Adrenal gland (tissue), 12 donors: ENCODE measurements around the gene ITPKB. TPM values are rescaled to one million over a fixed set of nuclear protein-coding genes. Genes with fewer than 3 reads are reported as not detected.
A peak's percentile ranks its signal among the peaks of the same experiment; 100 is the strongest.

Experiments
- DNase-seq, 7 donors: peaks; one replicate each; pipeline ENCODE4 v3.0.0-alpha.2; 2019 to 2020
- H3K27ac ChIP-seq, 5 donors: fragments of 200-600 bp; sonication (generic) in 4 of 5; 1 replicate in 3 of 5; 2 replicates in 2 of 5; pipeline versions ENCODE4 v1.5.1 to v1.8.0; 2016 to 2020; ENCODE audit warnings: mild to moderate bottlenecking in 1 of 5
- H3K27me3 ChIP-seq: fragments of 200-600 bp; 2 replicates; pipeline ENCODE4 v1.8.0; 2021
- H3K36me3 ChIP-seq, 2 donors: fragments of 200-600 bp; replicated peaks in 1 of 2; 1 replicate in 1 of 2; 2 replicates in 1 of 2; pipeline versions ENCODE4 v1.5.1 to v1.8.0; 2018 to 2022
- H3K4me1 ChIP-seq, 2 donors: fragments of 200-600 bp; replicated peaks in 1 of 2; 1 replicate in 1 of 2; 2 replicates in 1 of 2; pipeline versions ENCODE4 v1.5.1 to v1.8.0; 2018 to 2021
- H3K4me3 ChIP-seq, 4 donors: fragments of 200-600 bp; sonication (generic) in 3 of 4; one replicate each; pipeline ENCODE4 v1.5.1; 2016 to 2018
- H3K9me3 ChIP-seq, 3 donors: fragments of 200-600 bp; sonication (generic) in 1 of 3; replicated peaks in 1 of 3; 1 replicate in 2 of 3; 2 replicates in 1 of 3; pipeline versions ENCODE4 v1.5.1 to v1.8.0; 2016 to 2021
- POLR2A ChIP-seq, 2 donors: fragments of 450-650 bp; IDR thresholded peaks; one replicate each; pipeline ENCODE4 v1.6.1; 2017; ENCODE audit warnings: antibody characterized with exemption in 2 of 2, mild to moderate bottlenecking in 2 of 2, moderate library complexity in 1 of 2
- WGBS, 4 donors: extraction: QIAGEN DNeasy Blood & Tissue Kit in 2 of 4; methylation state at CpG; one replicate each; pipeline versions ENCODE4 v1.1.5 to v1.1.7; 2013 to 2017; 5-methylcytosine and 5-hydroxymethylcytosine counted together
- intact Hi-C, 2 donors: fragments of 100-400 bp; cut with DNase I; formaldehyde crosslinking; loops; one replicate each; pipeline versions ENCODE4 v1.14.1 to v1.15.0; 2022 to 2023
- polyA plus RNA-seq, 3 donors: library from polyadenylated mRNA; stranded (reverse); fragments of 200-250 nt in 2 of 3; fragments of 350-450 nt in 1 of 3; fragmentation: Illumina TruSeq in 1 of 3; extraction: RNeasy Lipid Tissue Mini Kit (QIAGEN cat#74804) in 1 of 3; gene quantifications; one replicate each; pipeline ENCODE4 v1.2.3, GENCODE V29; 2013 to 2014
- total RNA-seq, 9 donors: library from RNA; depleted of rRNA in 4 of 9; stranded (reverse); fragments of >200 nt in 4 of 9; fragments of 120-200 nt in 1 of 9; fragmentation: NEBNext Ultra II Directional in 1 of 9; extraction: Animal tissue kit (Norgen Biotek cat#: 25700) in 1 of 9; gene quantifications; one replicate each; pipeline versions ENCODE4 v1.1.0 to v1.2.4, GENCODE V29; 2013 to 2023
- TF ChIP-seq, protein P1 (sequence below), 6 experiments: fragments of 450-650 bp in 4 of 6; fragments of 200-600 bp in 2 of 6; sonication (generic) in 1 of 6; IDR thresholded peaks; 1 replicate in 5 of 6; 2 replicates in 1 of 6; pipeline versions ENCODE4 v1.5.1 to v1.8.0; 2016 to 2021; ENCODE audit warnings: antibody characterized with exemption in 6 of 6, mild to moderate bottlenecking in 2 of 6, moderate library complexity in 1 of 6
- donor health status: healthy with polysubstance abuse.
- donor health status: Bipolar disorder and iron deficiency.
- donor health status: DM: yes; HTN: yes; CAD: no.
- donor health status: DM: no; HTN: no; CAD: no.
- donor health status: DM: no; HTN: no; CAD: no.
- donor health status: DM: yes; HTN: yes; CAD: no.

ITPKB gene
- total and polyA plus RNA-seq, 12 donors, result 2.3 to 22.7 (median 13.0) TPM

DNA sequence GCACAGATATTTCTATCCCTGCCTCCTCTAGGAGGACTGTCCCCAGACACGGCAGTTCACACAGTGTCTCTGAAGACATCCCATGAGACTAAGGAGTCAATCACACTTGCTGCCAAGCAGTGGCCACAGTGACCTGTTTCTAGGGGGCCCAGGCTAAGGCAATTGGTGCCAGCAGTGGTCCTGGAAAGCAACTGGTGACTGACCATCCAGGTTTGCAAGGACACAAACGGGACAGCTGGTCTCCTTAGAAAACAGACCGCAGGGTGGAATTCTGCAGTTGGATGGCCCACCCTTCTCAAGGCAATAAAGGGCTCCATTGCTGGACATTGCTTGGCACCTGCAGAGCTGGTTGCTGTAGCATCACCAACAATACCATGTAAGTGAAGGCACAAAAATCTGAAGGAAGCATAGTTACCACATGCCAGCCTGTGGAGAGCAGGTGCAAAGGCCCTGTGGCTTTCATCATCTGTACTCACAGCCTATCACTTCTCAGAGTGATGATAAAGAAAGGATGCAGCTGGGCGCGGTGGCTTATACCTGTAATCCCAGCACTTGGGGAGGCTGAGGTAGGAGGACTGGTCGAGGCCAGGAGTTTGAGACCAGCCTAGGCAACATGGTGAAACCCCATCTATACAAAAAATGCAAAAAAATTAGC is 109.1 kb downstream of the ITPKB start:
- no peaks in the 10 kb centered on the region for H3K36me3 ChIP-seq
- no peak overlapping the region for H3K27ac ChIP-seq
- no peaks in the 10 kb centered on the region for H3K4me1 ChIP-seq
- no peaks in the 10 kb centered on the region for H3K9me3 ChIP-seq
- H3K27me3 ChIP-seq, result no peaks in the 10 kb centered on the region
- TF ChIP-seq POLR2A (IDR thresholded peaks at IDR 0.05), result no peak
- TF ChIP-seq, protein P1, sequence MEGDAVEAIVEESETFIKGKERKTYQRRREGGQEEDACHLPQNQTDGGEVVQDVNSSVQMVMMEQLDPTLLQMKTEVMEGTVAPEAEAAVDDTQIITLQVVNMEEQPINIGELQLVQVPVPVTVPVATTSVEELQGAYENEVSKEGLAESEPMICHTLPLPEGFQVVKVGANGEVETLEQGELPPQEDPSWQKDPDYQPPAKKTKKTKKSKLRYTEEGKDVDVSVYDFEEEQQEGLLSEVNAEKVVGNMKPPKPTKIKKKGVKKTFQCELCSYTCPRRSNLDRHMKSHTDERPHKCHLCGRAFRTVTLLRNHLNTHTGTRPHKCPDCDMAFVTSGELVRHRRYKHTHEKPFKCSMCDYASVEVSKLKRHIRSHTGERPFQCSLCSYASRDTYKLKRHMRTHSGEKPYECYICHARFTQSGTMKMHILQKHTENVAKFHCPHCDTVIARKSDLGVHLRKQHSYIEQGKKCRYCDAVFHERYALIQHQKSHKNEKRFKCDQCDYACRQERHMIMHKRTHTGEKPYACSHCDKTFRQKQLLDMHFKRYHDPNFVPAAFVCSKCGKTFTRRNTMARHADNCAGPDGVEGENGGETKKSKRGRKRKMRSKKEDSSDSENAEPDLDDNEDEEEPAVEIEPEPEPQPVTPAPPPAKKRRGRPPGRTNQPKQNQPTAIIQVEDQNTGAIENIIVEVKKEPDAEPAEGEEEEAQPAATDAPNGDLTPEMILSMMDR (IDR thresholded peaks at IDR 0.05), result no peak
- H3K4me3 ChIP-seq, result no peak overlapping the region
- peak in 1 of 7 donors; percentile 1 for DNase-seq
- intact Hi-C loops, result loop anchor here (5.0 to 10.0 kb wide), 2 partner anchors 197 to 815 kb away; no protein-coding TSS in a partner anchor
- 84 to 91% (median 88%) methylated on average over 5 to 6 of the region's 6 CpGs for WGBS, 4 donors

DNA sequence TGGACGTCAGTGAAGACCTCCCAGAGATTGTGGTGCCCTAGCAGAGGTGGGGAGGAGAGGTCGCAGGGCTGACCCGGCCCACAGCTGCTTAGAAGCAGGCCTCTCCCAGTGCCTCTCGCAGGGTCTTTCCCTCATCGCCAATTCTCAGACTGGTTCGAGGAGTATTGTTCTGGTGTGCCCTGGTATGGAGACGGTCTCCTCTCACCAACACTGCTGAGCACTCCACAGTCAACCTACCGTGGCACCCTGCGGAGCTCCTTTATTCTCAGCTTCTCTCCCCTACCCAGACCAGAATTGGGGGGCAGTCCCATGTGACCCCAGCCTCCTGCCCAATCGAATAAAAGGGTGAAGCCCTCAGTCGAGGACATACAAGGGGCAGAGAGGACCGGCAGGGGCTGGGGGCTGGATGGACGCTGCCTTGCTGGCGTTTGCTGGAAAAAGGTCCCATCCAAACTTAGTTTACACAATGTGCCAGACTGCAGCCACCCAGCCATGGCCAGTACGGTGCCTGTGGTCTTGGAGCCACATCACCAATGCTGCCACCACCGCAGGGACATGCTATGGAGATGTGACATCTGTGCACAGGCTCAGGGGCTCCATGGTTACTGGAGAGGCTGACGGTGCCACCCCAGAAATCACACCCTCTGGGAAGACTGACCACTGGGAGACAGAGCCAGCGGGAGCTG is 109.7 kb downstream of the ITPKB start:
- H3K36me3 ChIP-seq, result no peaks in the 10 kb centered on the region
- no peaks in the 10 kb centered on the region for H3K27me3 ChIP-seq
- no peaks in the 10 kb centered on the region for H3K4me1 ChIP-seq
- no peak for TF ChIP-seq POLR2A (IDR thresholded peaks at IDR 0.05)
- TF ChIP-seq, protein P1 (IDR thresholded peaks at IDR 0.05), result no peak
- DNase-seq, result peak in 1 of 7 donors; percentile 5
- no peaks in the 10 kb centered on the region for H3K9me3 ChIP-seq
- H3K27ac ChIP-seq, result no peak overlapping the region
- no peak overlapping the region for H3K4me3 ChIP-seq
- intact Hi-C loops, result no loop called here
- 84 to 92% (median 86%) methylated on average over 13 to 18 of the region's 18 CpGs for WGBS, 4 donors

DNA sequence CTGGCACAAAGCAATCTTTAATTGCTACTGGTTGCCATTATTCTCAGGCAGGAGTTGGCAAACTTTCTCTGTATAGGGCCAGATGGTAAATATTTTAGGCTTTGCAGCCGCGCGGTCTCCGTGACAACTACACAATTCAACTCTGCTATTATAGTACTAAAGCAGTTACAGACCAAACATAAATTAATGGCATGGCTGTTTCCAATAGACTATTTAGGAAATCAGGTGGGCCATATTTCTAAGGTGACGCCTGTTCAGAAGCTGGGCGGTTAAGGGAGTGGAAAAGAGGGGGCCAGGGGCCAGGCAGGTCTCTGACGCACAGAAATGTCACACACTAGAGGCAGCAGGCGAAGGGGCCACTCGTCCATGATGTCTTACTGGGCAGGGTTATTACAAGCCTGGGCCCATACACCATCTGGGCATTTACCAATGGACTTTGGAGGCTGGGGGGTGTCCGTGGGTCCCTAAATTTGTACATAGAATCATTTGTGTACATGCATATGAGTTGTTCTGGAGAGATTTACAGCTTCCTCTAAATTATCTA is 110.4 kb downstream of the ITPKB start:
- Histone ChIP-seq H3K27ac (no peak overlapping the region), H3K4me3 (no peak overlapping the region), H3K27me3 (no peaks in the 10 kb centered on the region), H3K9me3 (no peaks in the 10 kb centered on the region), H3K36me3 (no peaks in the 10 kb centered on the region), H3K4me1 (no peaks in the 10 kb centered on the region)
- TF ChIP-seq, protein P1 (IDR thresholded peaks at IDR 0.05), result no peak
- no peak for TF ChIP-seq POLR2A (IDR thresholded peaks at IDR 0.05)
- DNase-seq, result peak in 1 of 7 donors; percentile 2
- intact Hi-C loops, result no loop called here
- 86 to 90% (median 90%) methylated on average over 10 of the region's 10 CpGs for WGBS, 4 donors

DNA sequence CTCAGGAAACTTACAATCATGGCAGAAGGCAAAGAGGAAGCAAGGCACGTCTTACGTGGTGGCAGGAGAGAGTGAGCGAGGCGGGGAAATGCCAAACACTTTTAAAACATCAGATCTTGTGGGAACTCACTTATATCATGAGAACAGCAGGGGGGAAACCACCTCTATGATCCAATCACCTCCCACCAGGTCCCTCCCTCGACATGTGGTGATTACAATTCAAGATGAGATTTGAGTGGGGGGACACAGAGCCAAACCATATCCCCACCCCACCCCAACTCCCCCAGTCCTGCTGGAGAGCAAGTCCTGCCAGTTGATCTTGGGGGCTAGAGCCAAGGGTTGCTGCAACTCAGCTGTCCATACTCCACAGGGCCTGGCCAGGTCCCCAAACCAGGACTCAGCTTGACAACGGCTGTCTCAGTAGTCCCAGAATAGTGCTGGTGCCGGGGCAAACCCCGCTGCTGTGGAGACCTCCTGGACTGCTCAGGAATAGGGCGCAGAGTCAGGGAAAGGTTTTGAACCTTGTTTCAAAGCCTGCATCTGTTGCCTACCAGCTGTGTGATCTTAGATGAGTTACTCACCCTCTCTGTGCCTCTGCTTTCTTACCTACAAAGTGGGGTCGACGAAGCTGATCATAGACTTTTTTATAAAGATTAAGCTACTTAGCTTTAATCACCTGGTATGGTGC is 111.0 kb downstream of the ITPKB start:
- H3K9me3 ChIP-seq, result no peaks in the 10 kb centered on the region
- H3K4me3 ChIP-seq, result no peak overlapping the region
- no peak for DNase-seq
- intact Hi-C loops, result no loop called here
- no peak overlapping the region for H3K27ac ChIP-seq
- no peaks in the 10 kb centered on the region for H3K27me3 ChIP-seq
- no peaks in the 10 kb centered on the region for H3K36me3 ChIP-seq
- no peak for TF ChIP-seq POLR2A (IDR thresholded peaks at IDR 0.05)
- TF ChIP-seq, protein P1 (IDR thresholded peaks at IDR 0.05), result no peak
- no peaks in the 10 kb centered on the region for H3K4me1 ChIP-seq
- WGBS, 4 donors, result 81 to 88% (median 84%) methylated on average over 11 of the region's 11 CpGs
